Skeletal muscle tissue (tissue), 4 donors: ENCODE measurements around the gene ABCA1. TPM values are rescaled to one million over a fixed set of nuclear protein-coding genes. Genes with fewer than 3 reads are reported as not detected.

ENCODE experiments used
- H3K27ac ChIP-seq: one replicate; pipeline ENCODE4 v1.7.0; 2013; ENCODE audit warnings: mild to moderate bottlenecking, low read depth, low read length, inconsistent platforms
- H3K27me3 ChIP-seq, 3 donors: one replicate each; pipeline ENCODE4 v1.7.0; 2013; ENCODE audit warnings: low read length in 3 of 3; ENCODE audit not compliant: control insufficient read depth in 3 of 3, insufficient read depth in 3 of 3
- H3K36me3 ChIP-seq, 3 donors: one replicate each; pipeline ENCODE4 v1.7.0; 2013; ENCODE audit warnings: low read length in 3 of 3; ENCODE audit not compliant: control insufficient read depth in 3 of 3, insufficient read depth in 3 of 3
- H3K4me1 ChIP-seq, 3 donors: one replicate each; pipeline ENCODE4 v1.7.0; 2013; ENCODE audit warnings: low read length in 3 of 3, mild to moderate bottlenecking in 3 of 3; ENCODE audit not compliant: control insufficient read depth in 3 of 3, insufficient read depth in 3 of 3
- H3K4me3 ChIP-seq, 3 donors: one replicate each; pipeline ENCODE4 v1.7.0; 2013; ENCODE audit warnings: low read length in 3 of 3
- H3K9ac ChIP-seq, 3 donors: one replicate each; pipeline ENCODE4 v1.7.0; 2013; ENCODE audit warnings: low read length in 3 of 3, mild to moderate bottlenecking in 3 of 3, moderate library complexity in 2 of 3, low read depth in 1 of 3
- H3K9me3 ChIP-seq, 3 donors: one replicate each; pipeline ENCODE4 v1.7.0; 2013; ENCODE audit warnings: low read length in 3 of 3; ENCODE audit not compliant: control insufficient read depth in 3 of 3
- total RNA-seq: library from RNA; depleted of rRNA; stranded (reverse); fragments of >200 nt; gene quantifications from one replicate; pipeline ENCODE4 v1.2.3, GENCODE V29; 2014
- donor health status: Osteomylitis.

The ABCA1 gene
- total RNA-seq, 1 donor from 2014 or later, result 33.9 TPM

DNA sequence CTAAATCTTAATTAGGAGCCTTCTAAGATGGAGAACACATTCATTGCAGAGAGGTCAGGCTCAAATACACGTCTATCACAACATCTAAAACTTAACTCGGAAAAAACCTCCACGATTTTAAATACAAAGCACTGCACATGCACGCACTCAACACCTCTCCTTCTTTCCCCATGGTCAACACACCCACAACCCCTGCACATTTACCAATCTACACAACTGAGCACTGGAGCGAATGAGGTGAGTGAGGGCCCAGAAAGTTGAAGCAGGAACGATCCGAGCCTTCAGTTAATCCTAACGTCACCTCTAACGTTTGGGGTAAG lies 180.8 kb downstream of the ABCA1 start:
- H3K9ac ChIP-seq, result peak overlapping the region; percentile 83 to 95 (median 87)
- peak overlapping the region; percentile 84 to 94 (median 91) for H3K4me3 ChIP-seq
- peaks cover 0 to 6% (median 5%) of the 10 kb centered on the region in 3 donors for H3K36me3 ChIP-seq

DNA sequence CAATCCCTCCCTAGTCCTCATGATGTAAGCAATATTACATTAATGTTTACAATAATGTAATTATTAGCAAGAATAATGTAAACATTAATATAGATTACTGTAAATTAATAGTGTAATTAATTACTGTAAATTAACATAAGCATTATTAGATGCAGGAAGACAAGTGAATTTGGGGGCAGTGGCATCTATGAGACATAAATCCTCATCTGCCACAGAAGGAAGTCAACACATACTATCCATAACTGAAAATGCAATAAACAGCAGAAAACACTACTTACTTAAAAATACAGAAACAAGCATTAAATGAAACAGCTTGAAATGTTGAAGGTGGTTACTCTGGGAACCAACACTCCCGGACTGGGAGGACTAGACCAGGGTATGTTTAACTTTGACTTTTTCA lies 181.2 kb downstream of the ABCA1 start:
- H3K9ac ChIP-seq, result peak overlapping the region; percentile 83 to 95 (median 87)
- H3K4me1 ChIP-seq, result peaks cover 7 to 16% (median 7%) of the 10 kb centered on the region in 3 donors
- no peaks in the 10 kb centered on the region for H3K27me3 ChIP-seq
- peak overlapping the region; percentile 84 to 94 (median 91) for H3K4me3 ChIP-seq
- H3K9me3 ChIP-seq, result no peaks in the 10 kb centered on the region
- H3K27ac ChIP-seq, result peak overlapping the region; percentile 92
- peaks cover 0 to 5% (median 2%) of the 10 kb centered on the region in 3 donors for H3K36me3 ChIP-seq

More for the DNA sequence above, 180.8 kb downstream of the ABCA1 start:
- Histone ChIP-seq H3K27ac (peak overlapping the region; percentile 92), H3K27me3 (no peaks in the 10 kb centered on the region), H3K4me1 (peaks cover 7 to 16% (median 7%) of the 10 kb centered on the region in 3 donors), H3K9me3 (no peaks in the 10 kb centered on the region)

DNA sequence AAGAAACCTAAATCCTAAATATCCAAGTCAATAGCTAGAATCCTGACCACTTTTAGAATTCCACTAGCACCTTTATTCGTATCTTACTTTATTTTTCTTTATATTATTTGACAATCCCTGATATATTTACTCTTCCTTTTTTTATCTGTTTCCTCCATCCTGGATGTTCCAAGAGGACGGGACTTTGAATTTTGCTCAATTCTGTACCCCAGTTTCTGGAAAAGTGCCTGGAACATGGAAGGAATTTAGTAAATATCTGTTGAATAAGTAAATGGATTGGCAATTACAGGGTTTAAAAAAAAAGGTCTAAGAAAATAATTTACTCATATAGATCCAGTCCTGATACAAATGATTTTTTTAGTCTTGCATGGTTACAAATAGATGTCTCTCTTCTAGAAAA lies 181.7 kb downstream of the ABCA1 start:
- Histone ChIP-seq H3K9me3 (no peaks in the 10 kb centered on the region), H3K36me3 (peaks cover 0 to 5% (median 0%) of the 10 kb centered on the region in 3 donors), H3K27me3 (no peaks in the 10 kb centered on the region), H3K4me3 (no peak overlapping the region), H3K9ac (no peak overlapping the region), H3K27ac (no peak overlapping the region), H3K4me1 (peaks cover 7 to 16% (median 7%) of the 10 kb centered on the region in 3 donors)

DNA sequence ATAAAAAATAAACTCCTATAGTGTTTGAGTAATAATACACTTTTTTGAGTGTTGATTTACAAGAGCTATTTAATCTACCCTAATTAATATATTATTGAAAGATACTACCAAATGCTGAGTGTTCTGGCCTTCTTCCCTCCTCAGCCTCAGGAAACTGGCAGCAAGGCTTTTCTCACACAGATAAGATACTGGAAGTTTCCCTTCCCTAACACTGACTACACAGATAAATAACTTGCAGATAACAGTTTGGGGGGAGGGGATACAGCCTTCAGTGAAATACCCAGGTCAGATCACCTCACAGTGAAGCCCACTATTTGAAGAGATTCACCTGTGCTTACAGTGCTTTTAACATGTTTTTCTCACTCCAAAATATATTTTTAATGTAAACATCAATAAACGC lies 182.1 kb downstream of the ABCA1 start:
- H3K27ac ChIP-seq, result no peak overlapping the region
- no peak overlapping the region for H3K9ac ChIP-seq
- H3K9me3 ChIP-seq, result no peaks in the 10 kb centered on the region
- peaks cover 7 to 16% (median 7%) of the 10 kb centered on the region in 3 donors for H3K4me1 ChIP-seq
- no peak overlapping the region for H3K4me3 ChIP-seq
- H3K36me3 ChIP-seq, result peaks cover 0 to 4% (median 0%) of the 10 kb centered on the region in 3 donors
- no peaks in the 10 kb centered on the region for H3K27me3 ChIP-seq

DNA sequence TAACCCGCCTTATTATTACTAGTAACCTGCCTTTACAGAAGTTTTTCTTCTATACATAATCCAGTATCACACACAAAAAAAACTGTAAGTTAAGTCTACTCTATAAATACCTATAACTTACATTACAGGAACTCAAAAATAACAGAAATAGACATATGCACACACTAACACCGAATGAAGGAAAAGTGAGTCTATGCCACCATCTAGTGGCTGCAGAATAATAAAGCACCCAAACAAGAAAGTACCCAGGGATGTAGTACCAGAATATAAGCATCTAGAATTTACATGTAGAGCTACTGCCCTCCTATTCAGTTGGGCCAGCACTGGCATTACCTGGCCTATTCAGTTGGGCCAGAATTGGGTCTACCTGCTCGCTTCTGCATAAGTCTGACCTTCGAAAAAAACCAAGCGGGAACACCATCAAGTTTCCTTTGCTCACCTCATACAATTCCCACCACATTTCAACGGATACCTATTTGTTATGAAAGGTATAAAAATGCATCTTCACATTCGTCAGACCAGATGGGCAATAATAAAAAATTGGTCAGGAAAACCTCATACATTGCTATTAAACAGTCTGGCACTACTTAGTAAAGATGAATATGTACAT lies 184.5 kb downstream of the ABCA1 start:
- no peak overlapping the region for H3K9ac ChIP-seq
- H3K4me1 ChIP-seq, result peaks cover 3 to 11% (median 3%) of the 10 kb centered on the region in 3 donors
- H3K4me3 ChIP-seq, result no peak overlapping the region
- H3K9me3 ChIP-seq, result no peaks in the 10 kb centered on the region
- H3K27me3 ChIP-seq, result no peaks in the 10 kb centered on the region
- H3K36me3 ChIP-seq, result no peaks in the 10 kb centered on the region
- H3K27ac ChIP-seq, result no peak overlapping the region

DNA sequence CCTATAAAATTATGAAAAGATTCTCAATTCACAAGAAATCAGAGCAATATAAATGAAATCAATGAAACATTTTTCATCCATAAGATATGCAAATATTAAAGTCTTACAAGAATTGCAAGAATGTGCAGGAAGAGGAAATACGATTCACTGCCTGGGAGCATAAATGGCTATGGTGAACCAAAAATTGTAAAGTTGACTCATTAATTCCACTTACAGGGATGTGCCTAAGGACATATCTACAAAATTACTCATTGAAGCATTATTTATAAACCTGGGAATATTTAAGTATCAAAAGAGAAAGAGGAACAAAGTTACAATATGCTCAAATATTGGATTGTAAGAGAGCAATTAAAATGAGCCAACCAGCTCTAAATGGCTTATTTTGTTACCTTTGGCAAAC lies 187.3 kb downstream of the ABCA1 start:
- no peak overlapping the region for H3K27ac ChIP-seq
- no peak overlapping the region for H3K4me3 ChIP-seq
- no peaks in the 10 kb centered on the region for H3K36me3 ChIP-seq
- H3K4me1 ChIP-seq, result no peaks in the 10 kb centered on the region
- H3K9me3 ChIP-seq, result no peaks in the 10 kb centered on the region
- no peak overlapping the region for H3K9ac ChIP-seq
- H3K27me3 ChIP-seq, result no peaks in the 10 kb centered on the region

DNA sequence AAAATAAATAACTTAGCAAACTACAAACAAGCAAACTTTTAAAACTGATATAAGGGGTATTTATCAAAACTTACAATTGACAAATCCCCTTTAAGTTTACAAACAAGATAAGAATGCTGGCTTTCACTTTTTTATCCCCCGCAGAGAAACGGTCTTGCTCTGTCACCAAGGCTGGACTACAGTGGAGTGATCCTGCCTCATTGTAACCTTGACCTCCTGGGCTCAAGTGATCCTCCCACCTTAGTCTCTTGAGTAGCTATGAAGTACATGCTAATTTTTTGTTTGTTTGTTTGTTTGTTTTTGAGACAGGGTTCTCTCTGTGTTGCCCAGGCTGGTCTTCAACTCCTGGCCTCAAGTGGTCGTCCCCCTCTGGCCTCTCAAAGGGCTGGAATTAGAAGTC lies 189.5 kb downstream of the ABCA1 start:
- Histone ChIP-seq H3K27ac (no peak overlapping the region), H3K4me1 (no peaks in the 10 kb centered on the region), H3K4me3 (no peak overlapping the region), H3K27me3 (no peaks in the 10 kb centered on the region), H3K9me3 (no peaks in the 10 kb centered on the region), H3K36me3 (no peaks in the 10 kb centered on the region), H3K9ac (no peak overlapping the region)

Other genes starting within 250 kb of the ABCA1 start
- not detected for gene OR13D1, start 233.6 kb downstream of the ABCA1 start, total RNA-seq
- 45.4 TPM for gene NIPSNAP3A, start 180.5 kb downstream of the ABCA1 start, total RNA-seq
- gene NIPSNAP3B, start 164.0 kb downstream of the ABCA1 start, total RNA-seq, result 9.9 TPM